Measurements from ENCODE around the gene TFAP2A. TPM values are rescaled to one million over a fixed set of nuclear protein-coding genes. Genes with fewer than 3 reads are reported as not detected.

The TFAP2A gene
- total RNA-seq, 1 experiment from 2014 or later: 87.4 TPM

GRCh38 chr6:10351791-10352190 lies 63.1 kb downstream of the TFAP2A start:
- Mint-ChIP-seq H3K27ac (ENCODE audit: low read depth, unreplicated experiment) (no peak overlapping the region), H3K36me3 (ENCODE audit: insufficient read depth, unreplicated experiment) (no peaks in the 10 kb centered on the region), H3K4me1 (ENCODE audit: insufficient read depth, unreplicated experiment) (peaks cover 18% of the 10 kb centered on the region), H3K4me3 (ENCODE audit: unreplicated experiment) (no peak overlapping the region), H3K27me3 (ENCODE audit: insufficient read depth, unreplicated experiment) (no peaks in the 10 kb centered on the region), H3K9me3 (ENCODE audit: unreplicated experiment) (no peaks in the 10 kb centered on the region)
- intact Hi-C loops (cut with micrococcal nuclease): no loop called here
- TF ChIP-seq CTCF (IDR thresholded peaks at IDR 0.05; ENCODE audit: unreplicated experiment): no peak
- no peak for DNase-seq (ENCODE audit: unreplicated experiment)
- no TSS peak for BruUV-seq (replicated peaks)
- POLR2A ChIA-PET: interaction anchor here (0.8 to 1.1 kb wide), 2 partner anchors 36 to 41 kb away, joined by 3 read pairs; no protein-coding TSS in a partner anchor
- CTCF ChIA-PET: no interaction called here

GRCh38 chr6:10350720-10351119 lies 64.2 kb downstream of the TFAP2A start:
- ChIA-PET POLR2A (no interaction called here), CTCF (interaction anchor here (1.1 kb wide), 1 partner anchor 804 kb away, joined by 4 read pairs; no protein-coding TSS in a partner anchor)
- DNase-seq (ENCODE audit: unreplicated experiment): no peak
- Mint-ChIP-seq H3K9me3 (ENCODE audit: unreplicated experiment) (no peaks in the 10 kb centered on the region), H3K36me3 (ENCODE audit: insufficient read depth, unreplicated experiment) (no peaks in the 10 kb centered on the region), H3K27ac (ENCODE audit: low read depth, unreplicated experiment) (no peak overlapping the region), H3K4me1 (ENCODE audit: insufficient read depth, unreplicated experiment) (peaks cover 18% of the 10 kb centered on the region), H3K4me3 (ENCODE audit: unreplicated experiment) (no peak overlapping the region), H3K27me3 (ENCODE audit: insufficient read depth, unreplicated experiment) (no peaks in the 10 kb centered on the region)
- intact Hi-C loops (cut with micrococcal nuclease): no loop called here
- BruUV-seq (replicated peaks): no TSS peak
- no peak for TF ChIP-seq CTCF (IDR thresholded peaks at IDR 0.05; ENCODE audit: unreplicated experiment)

GRCh38 chr6:10347561-10348327 lies 67.1 kb downstream of the TFAP2A start:
- no peaks in the 10 kb centered on the region for H3K36me3 Mint-ChIP-seq (ENCODE audit: insufficient read depth, unreplicated experiment)
- H3K27me3 Mint-ChIP-seq (ENCODE audit: insufficient read depth, unreplicated experiment): no peaks in the 10 kb centered on the region
- no peaks in the 10 kb centered on the region for H3K9me3 Mint-ChIP-seq (ENCODE audit: unreplicated experiment)
- peak; percentile 87 for DNase-seq (ENCODE audit: unreplicated experiment)
- TF ChIP-seq CTCF (IDR thresholded peaks at IDR 0.05; ENCODE audit: unreplicated experiment): no peak
- no TSS peak for BruUV-seq (replicated peaks)
- CTCF ChIA-PET: interaction anchor here (0.6 to 0.8 kb wide), 5 partner anchors 20 to 362 kb away, joined by 3 read pairs; no protein-coding TSS in a partner anchor
- POLR2A ChIA-PET: interaction anchor here (0.8 to 2.3 kb wide), 8 partner anchors 13 to 184 kb away, joined by 3 to 9 read pairs (median 4); partner anchors contain the start of gene TFAP2A
- intact Hi-C loops (cut with micrococcal nuclease): no loop called here
- peaks cover 12% of the 10 kb centered on the region for H3K4me1 Mint-ChIP-seq (ENCODE audit: insufficient read depth, unreplicated experiment)
- H3K27ac Mint-ChIP-seq (ENCODE audit: low read depth, unreplicated experiment): peak overlapping the region; percentile 59
- H3K4me3 Mint-ChIP-seq (ENCODE audit: unreplicated experiment): no peak overlapping the region

Small RNA genes within 50 kb of the gene (microRNA-seq; reads per million reads assigned to microRNA genes)
- not detected for gene MIR5689

Other genes with a start within 250 kb of the TFAP2A start
- 0.63 and 0.96 TPM in 2 replicates for gene GCNT2, start 106.3 kb upstream of the TFAP2A start, total RNA-seq (2022)